ENCODE measurements around the gene CCDC107. TPM values are rescaled to one million over a fixed set of nuclear protein-coding genes. Genes with fewer than 3 reads are reported as not detected.
A peak's percentile ranks its signal among the peaks of the same experiment; 100 is the strongest.

Gene CCDC107
- total and polyA plus RNA-seq, 5 donors from 2014 or later: 31.2 to 83.2 (median 68.9) TPM

- ATAC-seq (ENCODE audit: low read depth in 2 of 2) (no peak), DNase-seq (no peak)
- Mint-ChIP-seq H3K4me3 (peak overlapping the region; percentile 86 to 97 (median 92)), H3K4me1 (peaks cover 8 to 33% (median 15%) of the 10 kb centered on the region in 4 donors), H3K27me3 (no peaks in the 10 kb centered on the region), H3K9me3 (no peaks in the 10 kb centered on the region), H3K27ac (peak overlapping the region; percentile 66 to 78 (median 67)), H3K36me3 (peaks cover 5% of the 10 kb centered on the region)
- Histone ChIP-seq H3K27ac (ENCODE audit: insufficient read depth, low read length, poor library complexity, severe bottlenecking) (no peak overlapping the region), H3K36me3 (ENCODE audit: control insufficient read depth, insufficient read depth, low read length) (peaks cover under 1% of the 10 kb centered on the region), H3K9me3 (ENCODE audit: control insufficient read depth in 2 of 2, low read length in 2 of 2) (no peaks in the 10 kb centered on the region), H3K4me3 (ENCODE audit: low read depth, low read length) (no peak overlapping the region), H3K27me3 (ENCODE audit: control insufficient read depth, insufficient read depth, low read length) (no peaks in the 10 kb centered on the region), H3K4me1 (ENCODE audit: control insufficient read depth, insufficient read depth, low read length, poor library complexity, severe bottlenecking) (peaks cover 21% of the 10 kb centered on the region)
Measured at GRCh38 chr9:35691757-35692301, 33.7 kb downstream of the CCDC107 start.

- peaks cover 42% of the 10 kb centered on the region for H3K36me3 ChIP-seq (ENCODE audit: control insufficient read depth, insufficient read depth, low read length)
- H3K4me3 Mint-ChIP-seq: no peak overlapping the region
- peaks cover 18% of the 10 kb centered on the region for H3K36me3 Mint-ChIP-seq
Measured at GRCh38 chr9:35695943-35696401, 37.9 kb downstream of the CCDC107 start.

GRCh38 chr9:35696520-35697215 lies 38.6 kb downstream of the CCDC107 start:
- Mint-ChIP-seq H3K4me1 (peaks cover 3 to 15% (median 9%) of the 10 kb centered on the region in 4 donors), H3K27ac (peak overlapping the region in 2 of 3 donors; percentile 78 to 79), H3K9me3 (no peaks in the 10 kb centered on the region), H3K36me3 (peaks cover 18% of the 10 kb centered on the region), H3K4me3 (no peak overlapping the region), H3K27me3 (no peaks in the 10 kb centered on the region)
- Histone ChIP-seq H3K36me3 (ENCODE audit: control insufficient read depth, insufficient read depth, low read length) (peaks cover 48% of the 10 kb centered on the region), H3K27ac (ENCODE audit: insufficient read depth, low read length, poor library complexity, severe bottlenecking) (no peak overlapping the region), H3K4me1 (ENCODE audit: control insufficient read depth, insufficient read depth, low read length, poor library complexity, severe bottlenecking) (peaks cover 6% of the 10 kb centered on the region), H3K9me3 (ENCODE audit: control insufficient read depth in 2 of 2, low read length in 2 of 2) (no peaks in the 10 kb centered on the region), H3K4me3 (ENCODE audit: low read depth, low read length) (no peak overlapping the region), H3K27me3 (ENCODE audit: control insufficient read depth, insufficient read depth, low read length) (no peaks in the 10 kb centered on the region)
- ATAC-seq (ENCODE audit: low read depth in 2 of 2) (peak; percentile 78 to 81), DNase-seq (peak; percentile 39 to 62 (median 56))

More at GRCh38 chr9:35695943-35696401, 37.9 kb downstream of the CCDC107 start:
- H3K4me1 Mint-ChIP-seq: peaks cover 7 to 22% (median 11%) of the 10 kb centered on the region in 4 donors
- no peak for ATAC-seq (ENCODE audit: low read depth in 2 of 2)
- H3K27me3 Mint-ChIP-seq: no peaks in the 10 kb centered on the region
- no peak overlapping the region for H3K4me3 ChIP-seq (ENCODE audit: low read depth, low read length)
- peaks cover 13% of the 10 kb centered on the region for H3K4me1 ChIP-seq (ENCODE audit: control insufficient read depth, insufficient read depth, low read length, poor library complexity, severe bottlenecking)
- H3K27ac Mint-ChIP-seq: peak overlapping the region in 1 of 3 donors; percentile 79
- H3K9me3 Mint-ChIP-seq: no peaks in the 10 kb centered on the region
- H3K9me3 ChIP-seq (ENCODE audit: control insufficient read depth in 2 of 2, low read length in 2 of 2): no peaks in the 10 kb centered on the region
- no peaks in the 10 kb centered on the region for H3K27me3 ChIP-seq (ENCODE audit: control insufficient read depth, insufficient read depth, low read length)
- no peak overlapping the region for H3K27ac ChIP-seq (ENCODE audit: insufficient read depth, low read length, poor library complexity, severe bottlenecking)
- no peak for DNase-seq

- no peak overlapping the region for H3K27ac Mint-ChIP-seq
- ATAC-seq (ENCODE audit: low read depth in 2 of 2): no peak
- peaks cover 5% of the 10 kb centered on the region for H3K4me1 ChIP-seq (ENCODE audit: control insufficient read depth, insufficient read depth, low read length, poor library complexity, severe bottlenecking)
- no peaks in the 10 kb centered on the region for H3K9me3 ChIP-seq (ENCODE audit: control insufficient read depth in 2 of 2, low read length in 2 of 2)
- H3K36me3 ChIP-seq (ENCODE audit: control insufficient read depth, insufficient read depth, low read length): peaks cover 54% of the 10 kb centered on the region
- H3K4me3 Mint-ChIP-seq: peak overlapping the region in 1 of 4 donors; percentile 47
- peaks cover 18% of the 10 kb centered on the region for H3K36me3 Mint-ChIP-seq
- H3K9me3 Mint-ChIP-seq: no peaks in the 10 kb centered on the region
- H3K27ac ChIP-seq (ENCODE audit: insufficient read depth, low read length, poor library complexity, severe bottlenecking): no peak overlapping the region
- H3K4me3 ChIP-seq (ENCODE audit: low read depth, low read length): no peak overlapping the region
- no peaks in the 10 kb centered on the region for H3K27me3 ChIP-seq (ENCODE audit: control insufficient read depth, insufficient read depth, low read length)
- no peaks in the 10 kb centered on the region for H3K27me3 Mint-ChIP-seq
- DNase-seq: no peak
- peaks cover 0 to 9% (median 7%) of the 10 kb centered on the region in 4 donors for H3K4me1 Mint-ChIP-seq
Measured at GRCh38 chr9:35697486-35697885, 39.4 kb downstream of the CCDC107 start.

- Mint-ChIP-seq H3K36me3 (peaks cover 21% of the 10 kb centered on the region), H3K4me1 (peaks cover 0 to 9% (median 7%) of the 10 kb centered on the region in 4 donors), H3K4me3 (peak overlapping the region in 1 of 4 donors; percentile 47), H3K27ac (no peak overlapping the region), H3K9me3 (no peaks in the 10 kb centered on the region), H3K27me3 (no peaks in the 10 kb centered on the region)
- Histone ChIP-seq H3K36me3 (ENCODE audit: control insufficient read depth, insufficient read depth, low read length) (peaks cover 61% of the 10 kb centered on the region), H3K27ac (ENCODE audit: insufficient read depth, low read length, poor library complexity, severe bottlenecking) (no peak overlapping the region), H3K9me3 (ENCODE audit: control insufficient read depth in 2 of 2, low read length in 2 of 2) (no peaks in the 10 kb centered on the region), H3K4me3 (ENCODE audit: low read depth, low read length) (no peak overlapping the region), H3K27me3 (ENCODE audit: control insufficient read depth, insufficient read depth, low read length) (no peaks in the 10 kb centered on the region), H3K4me1 (ENCODE audit: control insufficient read depth, insufficient read depth, low read length, poor library complexity, severe bottlenecking) (peaks cover 5% of the 10 kb centered on the region)
- ATAC-seq (ENCODE audit: low read depth in 2 of 2): no peak
- no peak for DNase-seq
Measured at GRCh38 chr9:35698231-35698630, 40.1 kb downstream of the CCDC107 start.

- Mint-ChIP-seq H3K27me3 (no peaks in the 10 kb centered on the region), H3K36me3 (peaks cover 35% of the 10 kb centered on the region), H3K27ac (no peak overlapping the region), H3K4me3 (no peak overlapping the region), H3K9me3 (no peaks in the 10 kb centered on the region), H3K4me1 (peaks cover 0 to 9% (median 7%) of the 10 kb centered on the region in 4 donors)
- Histone ChIP-seq H3K9me3 (ENCODE audit: control insufficient read depth in 2 of 2, low read length in 2 of 2) (no peaks in the 10 kb centered on the region), H3K4me3 (ENCODE audit: low read depth, low read length) (no peak overlapping the region), H3K27ac (ENCODE audit: insufficient read depth, low read length, poor library complexity, severe bottlenecking) (no peak overlapping the region), H3K27me3 (ENCODE audit: control insufficient read depth, insufficient read depth, low read length) (no peaks in the 10 kb centered on the region), H3K4me1 (ENCODE audit: control insufficient read depth, insufficient read depth, low read length, poor library complexity, severe bottlenecking) (peaks cover 5% of the 10 kb centered on the region), H3K36me3 (ENCODE audit: control insufficient read depth, insufficient read depth, low read length) (peaks cover 79% of the 10 kb centered on the region)
- ATAC-seq (ENCODE audit: low read depth in 2 of 2) (no peak), DNase-seq (no peak)
Measured at GRCh38 chr9:35700031-35700430, 41.9 kb downstream of the CCDC107 start.

- no peaks in the 10 kb centered on the region for H3K27me3 ChIP-seq (ENCODE audit: control insufficient read depth, insufficient read depth, low read length)
- no peak overlapping the region for H3K4me3 Mint-ChIP-seq
Measured at GRCh38 chr9:35700942-35701341, 42.9 kb downstream of the CCDC107 start.

More at GRCh38 chr9:35700942-35701341, 42.9 kb downstream of the CCDC107 start:
- Histone ChIP-seq H3K27ac (ENCODE audit: insufficient read depth, low read length, poor library complexity, severe bottlenecking) (no peak overlapping the region), H3K9me3 (ENCODE audit: control insufficient read depth in 2 of 2, low read length in 2 of 2) (no peaks in the 10 kb centered on the region), H3K4me3 (ENCODE audit: low read depth, low read length) (no peak overlapping the region), H3K4me1 (ENCODE audit: control insufficient read depth, insufficient read depth, low read length, poor library complexity, severe bottlenecking) (peaks cover 5% of the 10 kb centered on the region), H3K36me3 (ENCODE audit: control insufficient read depth, insufficient read depth, low read length) (peaks cover 88% of the 10 kb centered on the region)
- DNase-seq (no peak), ATAC-seq (ENCODE audit: low read depth in 2 of 2) (no peak)
- Mint-ChIP-seq H3K4me1 (peaks cover 0 to 9% (median 7%) of the 10 kb centered on the region in 4 donors), H3K36me3 (peaks cover 42% of the 10 kb centered on the region), H3K27me3 (no peaks in the 10 kb centered on the region), H3K9me3 (no peaks in the 10 kb centered on the region), H3K27ac (no peak overlapping the region)
